D341Med (cell line): Measurements from ENCODE around the gene TRIM29.

Experiments used
- DNase-seq: peaks from one replicate; pipeline ENCODE4 v3.0.0; 2012; ENCODE audit warnings: low spot score

Gene TRIM29

GRCh38 chr11:120061761-120062560, 76.0 kb downstream of the TRIM29 start:
- DNase-seq: peak; percentile 17
